Neural cell (in vitro differentiated cells): ENCODE data around the gene CTPS2. TPM values are rescaled to one million over a fixed set of nuclear protein-coding genes. Genes with fewer than 3 reads are reported as not detected.

Experiments used
- H2AFZ ChIP-seq: fragments of 200-600, 300-800 bp; sonication (generic), shearing (Covaris generic); 2 replicates; pipeline ENCODE4 v1.6.0; 2014; ENCODE audit warnings: low read depth, mild to moderate bottlenecking, antibody characterized with exemption, low read length, moderate library complexity
- H3F3A ChIP-seq: fragments of 200-600 bp; shearing (Covaris generic); 2 replicates; pipeline ENCODE4 v1.6.1; 2016; ENCODE audit warnings: mild to moderate bottlenecking, moderate library complexity, mixed read lengths, antibody characterized with exemption, low read length; ENCODE audit not compliant: insufficient read depth, poor library complexity, severe bottlenecking
- H3K27ac ChIP-seq: fragments of 200-600, 300-800 bp; sonication (generic), shearing (Covaris generic); 2 replicates; pipeline ENCODE4 v1.5.1; 2014; ENCODE audit warnings: mild to moderate bottlenecking, low read length, moderate library complexity
- H3K27me3 ChIP-seq: fragments of 300-800, 200-600 bp; sonication (generic), shearing (Covaris generic); 2 replicates; pipeline ENCODE4 v1.6.0; 2014; ENCODE audit warnings: mild to moderate bottlenecking, low read depth, low read length, moderate library complexity; ENCODE audit not compliant: insufficient read depth
- H3K36me3 ChIP-seq: fragments of 300-800, 200-600 bp; sonication (generic), shearing (Covaris generic); 2 replicates; pipeline ENCODE4 v1.5.1; 2014; ENCODE audit warnings: mild to moderate bottlenecking, antibody characterized with exemption, low read length, moderate library complexity; ENCODE audit not compliant: insufficient read depth
- H3K4me2 ChIP-seq: fragments of 300-800, 200-600 bp; sonication (generic), shearing (Covaris generic); 2 replicates; pipeline ENCODE4 v1.6.0; 2014; ENCODE audit warnings: mild to moderate bottlenecking, low read length
- H3K4me3 ChIP-seq: fragments of 300-800, 200-600 bp; sonication (generic), shearing (Covaris generic); 2 replicates; pipeline ENCODE4 v1.5.1; 2014; ENCODE audit warnings: mild to moderate bottlenecking, low read length, moderate library complexity
- H3K79me2 ChIP-seq: fragments of 200-600 bp; shearing (Covaris generic); replicated peaks from 2 replicates; pipeline ENCODE4 v1.6.0; 2014; ENCODE audit warnings: mild to moderate bottlenecking, low read length, moderate library complexity; ENCODE audit not compliant: insufficient read depth
- H3K9ac ChIP-seq: fragments of 300-800, 200-600 bp; sonication (generic), shearing (Covaris generic); 2 replicates; pipeline ENCODE4 v1.6.1; 2016; ENCODE audit warnings: mild to moderate bottlenecking, low read length, mixed read lengths
- H3K9me2 ChIP-seq: fragments of 200-600 bp; shearing (Covaris generic); 2 replicates; pipeline ENCODE4 v1.6.1; 2016; ENCODE audit warnings: mild to moderate bottlenecking, low read length, mixed read lengths; ENCODE audit not compliant: insufficient read depth
- H3K9me3 ChIP-seq: fragments of 200-600, 300-800 bp; sonication (generic), shearing (Covaris generic); 2 replicates; pipeline ENCODE4 v1.6.1; 2016; ENCODE audit warnings: mild to moderate bottlenecking, mixed run types, low read length, moderate library complexity, mixed read lengths
- H4K20me1 ChIP-seq: fragments of 200-600 bp; shearing (Covaris generic); 2 replicates; pipeline ENCODE4 v1.6.1; 2016; ENCODE audit warnings: mild to moderate bottlenecking, mixed run types; ENCODE audit not compliant: insufficient read depth
- CTCF ChIP-seq: fragments of 450-650 bp; IDR thresholded peaks from 2 replicates; pipeline ENCODE4 v1.5.1; 2014; ENCODE audit warnings: antibody characterized with exemption, mild to moderate bottlenecking, moderate library complexity; ENCODE audit not compliant: poor library complexity, severe bottlenecking
- EP300 ChIP-seq: fragments of 450-650 bp; conservative IDR thresholded peaks from 2 replicates; pipeline ENCODE4 v1.6.1; 2014; ENCODE audit warnings: antibody characterized with exemption, mild to moderate bottlenecking, moderate library complexity; ENCODE audit not compliant: poor library complexity, severe bottlenecking
- EZH2 ChIP-seq: fragments of 200-600, 300-800 bp; shearing (Covaris generic), sonication (generic); IDR thresholded peaks from 2 replicates; pipeline ENCODE4 v1.6.1; 2014; ENCODE audit warnings: antibody characterized with exemption, low read length, borderline replicate concordance, mild to moderate bottlenecking; ENCODE audit not compliant: insufficient read depth, poor library complexity, severe bottlenecking
- RAD21 ChIP-seq: fragments of 450-650 bp; conservative IDR thresholded peaks from 2 replicates; pipeline ENCODE4 v1.6.1; 2014; ENCODE audit warnings: antibody characterized with exemption, mild to moderate bottlenecking, moderate library complexity
- SMC3 ChIP-seq: fragments of 450-650 bp; conservative IDR thresholded peaks from 2 replicates; pipeline ENCODE4 v1.6.1; 2014; ENCODE audit warnings: antibody characterized with exemption, mild to moderate bottlenecking, moderate library complexity; ENCODE audit not compliant: poor library complexity
- TAF1 ChIP-seq: IDR thresholded peaks from 2 replicates; pipeline ENCODE4 v1.6.1; 2012; ENCODE audit warnings: low read depth
- polyA plus RNA-seq: library from polyadenylated mRNA; depleted of rRNA; stranded (reverse); fragments of >200 nt; gene quantifications from 2 replicates; pipeline ENCODE4 v1.2.3, GENCODE V29; 2014

CTPS2 gene
- polyA plus RNA-seq, 1 donor from 2014 or later: 17.1 TPM

DNA sequence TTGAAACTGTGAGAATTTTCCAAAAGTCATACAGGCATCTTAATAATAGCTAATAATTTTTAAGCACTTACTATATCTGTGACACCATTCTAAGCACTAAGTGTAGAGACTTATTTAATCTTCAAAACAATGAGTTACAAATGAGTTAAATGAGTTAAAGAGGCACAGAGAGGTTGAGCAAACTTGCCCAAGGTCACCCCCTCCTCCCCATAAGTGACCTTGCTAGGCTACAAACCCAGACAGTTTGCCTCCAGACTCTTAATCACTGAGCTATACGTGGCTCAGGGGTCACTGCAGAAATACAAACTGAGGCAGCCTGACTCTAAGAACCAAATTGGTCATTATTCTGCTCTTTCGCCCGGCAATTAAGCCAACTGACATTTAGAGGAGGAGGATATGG, 15.5 kb downstream of the CTPS2 start:
- Histone ChIP-seq H4K20me1 (no peaks in the 10 kb centered on the region), H3F3A (no peaks in the 10 kb centered on the region), H2AFZ (no peak overlapping the region), H3K79me2 (no peaks in the 10 kb centered on the region), H3K36me3 (no peaks in the 10 kb centered on the region), H3K27me3 (no peaks in the 10 kb centered on the region), H3K9me3 (no peaks in the 10 kb centered on the region), H3K27ac (no peak overlapping the region), H3K9ac (no peak overlapping the region), H3K9me2 (no peaks in the 10 kb centered on the region), H3K4me3 (no peak overlapping the region), H3K4me2 (no peak overlapping the region)
- TF ChIP-seq EZH2 (no peak), CTCF (no peak)

DNA sequence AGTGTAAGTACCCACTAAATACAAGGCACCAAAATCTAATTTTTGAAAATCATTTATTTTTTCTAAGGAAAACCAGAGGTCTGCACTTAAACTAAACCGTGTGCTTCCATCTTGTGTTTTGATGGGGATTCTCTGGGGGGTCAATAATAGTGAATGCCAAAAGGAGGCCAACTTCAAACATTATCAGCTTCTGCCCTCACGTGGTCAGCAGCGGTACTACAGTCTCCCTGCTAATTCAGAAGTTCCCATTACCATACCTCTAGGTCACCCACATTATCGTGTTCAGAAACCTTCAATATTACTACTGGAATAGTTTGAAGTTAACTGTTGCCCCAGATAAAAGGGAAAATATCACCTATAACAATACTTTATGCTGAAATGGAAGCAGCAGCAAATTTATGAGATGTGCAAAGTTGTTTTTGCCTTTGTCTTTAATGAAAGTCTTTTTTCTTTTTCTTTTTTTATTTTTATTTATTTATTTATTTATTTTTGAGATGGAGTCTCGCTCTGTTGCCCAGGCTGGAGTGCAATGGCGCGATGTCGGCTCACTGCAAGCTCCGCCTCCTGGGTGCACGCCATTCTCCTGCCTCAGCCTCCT, 17.3 kb downstream of the CTPS2 start:
- H3K27me3 ChIP-seq: no peaks in the 10 kb centered on the region
- no peaks in the 10 kb centered on the region for H3K79me2 ChIP-seq
- no peak for TF ChIP-seq TAF1
- peak; percentile 76 for TF ChIP-seq RAD21
- TF ChIP-seq CTCF: peak; percentile 76
- TF ChIP-seq SMC3: peak; percentile 77
- no peak overlapping the region for H3K9ac ChIP-seq
- H3K9me2 ChIP-seq: no peaks in the 10 kb centered on the region
- no peaks in the 10 kb centered on the region for H4K20me1 ChIP-seq
- H3K27ac ChIP-seq: no peak overlapping the region
- H3K9me3 ChIP-seq: no peaks in the 10 kb centered on the region
- H3K4me2 ChIP-seq: no peak overlapping the region
- H3K36me3 ChIP-seq: no peaks in the 10 kb centered on the region
- H3K4me3 ChIP-seq: no peak overlapping the region
- no peak overlapping the region for H2AFZ ChIP-seq
- no peaks in the 10 kb centered on the region for H3F3A ChIP-seq

- no peak overlapping the region for H3K9ac ChIP-seq
- TF ChIP-seq EP300: no peak
- no peaks in the 10 kb centered on the region for H3K9me3 ChIP-seq
- no peaks in the 10 kb centered on the region for H4K20me1 ChIP-seq
- H3K79me2 ChIP-seq: no peaks in the 10 kb centered on the region
- H3K4me2 ChIP-seq: no peak overlapping the region
- H3K4me3 ChIP-seq: no peak overlapping the region
- no peaks in the 10 kb centered on the region for H3K27me3 ChIP-seq
- no peaks in the 10 kb centered on the region for H3K9me2 ChIP-seq
- H2AFZ ChIP-seq: no peak overlapping the region
- H3F3A ChIP-seq: no peaks in the 10 kb centered on the region
- H3K27ac ChIP-seq: no peak overlapping the region
- H3K36me3 ChIP-seq: no peaks in the 10 kb centered on the region
These were observed 25.0 kb downstream of the CTPS2 start for GRCh38 chrX:16687514-16687913.
